GF-D8 (cell line): ENCODE results near the gene PLAAT5.
A peak's percentile ranks its signal among the peaks of the same experiment; 100 is the strongest.
"Not testable (repeated sequence)": the region's sequence is repeated elsewhere in the genome, so short reads cannot be mapped to it uniquely, and the experiment has no call there.

ENCODE experiments used
- DNase-seq: peaks from one replicate; lab custom pipeline; 2025; lab: John Stamatoyannopoulos, UW

Gene PLAAT5

DNA sequence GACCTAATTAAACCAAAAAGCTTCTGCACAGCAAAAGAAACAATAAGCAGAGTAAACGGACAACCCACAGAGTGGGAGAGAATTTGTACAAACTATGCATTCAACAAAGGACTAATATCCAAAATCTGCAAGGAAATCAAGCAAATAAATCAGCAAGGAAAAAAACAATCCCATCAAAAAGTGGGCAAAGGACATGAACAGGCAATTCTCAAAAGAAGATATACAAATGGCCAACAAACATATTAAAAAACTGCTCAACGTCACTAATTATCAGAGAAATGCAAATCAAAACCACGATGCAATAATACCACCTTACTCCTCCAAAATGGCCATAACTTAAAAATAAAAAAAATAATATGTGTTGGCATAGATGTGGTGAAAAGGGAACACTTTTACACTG is 5.2 kb downstream of the PLAAT5 start:
- no peak for DNase-seq

GRCh38 chr11:63480039-63480438 is 10.9 kb downstream of the PLAAT5 start:
- no peak for DNase-seq

DNA sequence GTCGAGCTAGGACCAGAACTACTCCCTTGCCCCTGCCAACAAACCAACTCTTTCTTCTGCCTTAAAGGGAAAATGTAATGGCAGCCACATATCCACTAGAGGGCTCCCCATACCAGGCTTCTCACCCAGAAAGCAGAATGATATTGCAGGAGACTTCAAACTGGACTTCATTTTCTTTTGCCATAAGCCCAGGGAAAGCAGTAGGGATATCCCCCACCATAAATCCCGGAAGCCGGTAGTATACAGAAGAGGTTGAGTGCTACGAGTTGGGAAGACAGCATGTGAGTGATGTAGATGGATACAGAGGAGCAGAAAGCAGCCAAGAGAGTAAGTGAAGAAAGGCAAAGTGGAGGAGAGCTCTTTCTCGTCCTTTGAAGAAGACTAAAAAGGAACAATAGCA is 12.1 kb downstream of the PLAAT5 start:
- DNase-seq: peak; percentile 56

- no peak for DNase-seq
Observed at GRCh38 chr11:63476618-63477017, 14.3 kb downstream of the PLAAT5 start.

- DNase-seq: no peak
Observed at GRCh38 chr11:63472372-63472771, 18.6 kb downstream of the PLAAT5 start.

DNA sequence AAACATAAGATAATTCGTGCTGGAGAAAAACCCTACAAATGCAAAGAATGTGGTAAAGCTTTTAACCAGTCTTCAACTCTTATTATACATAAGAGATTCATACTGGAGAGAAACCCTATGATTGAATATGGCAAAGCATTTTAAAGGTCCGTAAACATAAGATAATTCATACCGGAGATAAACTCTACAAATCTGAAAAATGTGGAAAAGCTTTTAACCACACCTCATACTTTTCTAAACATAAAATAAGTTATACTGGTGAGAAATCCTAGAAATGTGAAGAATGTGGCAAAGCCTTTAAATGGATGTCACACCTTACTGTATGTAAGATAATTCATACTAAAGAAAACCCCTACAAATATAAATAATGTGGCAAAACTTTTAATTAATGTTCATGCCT is 20.7 kb downstream of the PLAAT5 start:
- DNase-seq: no peak

- DNase-seq: no peak
Observed at GRCh38 chr11:63462137-63462536, 28.8 kb downstream of the PLAAT5 start.

- DNase-seq: no peak
Observed at GRCh38 chr11:63459586-63459985, 31.4 kb downstream of the PLAAT5 start.

GRCh38 chr11:63448646-63449045 is 42.3 kb downstream of the PLAAT5 start:
- no peak for DNase-seq

- no peak for DNase-seq
Observed at GRCh38 chr11:63445720-63446119, 45.2 kb downstream of the PLAAT5 start.

GRCh38 chr11:63445118-63445517 is 45.8 kb downstream of the PLAAT5 start:
- no peak for DNase-seq

- no peak for DNase-seq
Observed at GRCh38 chr11:63444160-63444559, 46.8 kb downstream of the PLAAT5 start.

GRCh38 chr11:63443714-63444113 is 47.3 kb downstream of the PLAAT5 start:
- no peak for DNase-seq

GRCh38 chr11:63435831-63436230 is 55.1 kb downstream of the PLAAT5 start:
- not testable (repeated sequence) for DNase-seq

- DNase-seq: not testable (repeated sequence)
Observed at GRCh38 chr11:63435351-63435750, 55.6 kb downstream of the PLAAT5 start.

DNA sequence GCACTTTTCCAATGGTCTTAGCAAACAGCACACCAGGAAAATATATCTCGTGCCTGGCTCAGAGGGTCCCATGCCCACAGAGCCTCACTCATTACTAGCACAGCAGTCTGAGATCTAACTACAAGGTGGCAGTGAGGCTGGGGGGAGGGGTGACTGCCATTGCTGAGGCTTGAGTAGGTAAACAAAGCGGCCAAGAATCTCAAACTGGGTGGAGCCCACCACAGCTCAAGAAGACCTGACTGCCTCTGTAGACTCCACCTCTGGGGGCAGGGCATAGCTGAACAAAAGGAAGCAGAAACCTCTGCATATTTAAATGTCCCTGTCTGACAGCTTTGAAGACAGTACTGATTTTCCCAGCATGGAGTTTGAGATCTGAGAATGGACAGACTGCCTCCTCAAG is 60.2 kb downstream of the PLAAT5 start:
- DNase-seq: not testable (repeated sequence)

DNA sequence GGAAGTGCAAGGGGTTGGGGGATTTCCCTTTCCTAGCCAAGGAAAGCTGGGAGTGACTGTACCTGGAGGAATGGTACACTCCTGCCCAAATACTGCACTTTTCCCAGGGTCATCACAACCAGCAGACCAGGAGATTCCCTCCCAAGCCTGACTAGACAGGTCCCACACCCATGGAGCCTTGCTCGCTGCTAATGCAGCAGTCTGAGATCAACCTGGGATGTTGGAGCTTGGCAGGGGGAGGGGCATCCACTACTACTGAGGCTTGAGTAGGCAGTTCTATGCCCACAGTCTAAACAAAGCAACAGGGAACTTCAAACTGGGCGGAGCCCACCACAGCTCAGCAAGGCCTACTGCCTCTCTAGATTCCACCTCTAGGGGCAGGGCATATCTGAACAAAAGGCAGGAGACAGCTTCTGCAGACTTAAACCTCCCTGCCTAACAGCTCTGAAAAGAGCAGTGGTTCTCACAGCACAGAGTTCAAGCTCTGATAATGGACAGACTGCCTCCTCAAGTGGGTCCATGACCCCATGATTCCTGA is 62.9 kb downstream of the PLAAT5 start:
- no peak for DNase-seq

GRCh38 chr11:63417174-63417852 is 73.7 kb downstream of the PLAAT5 start:
- DNase-seq: no peak
